SKM-1 (cell line): ENCODE results near the gene CR2.
"Not testable (repeated sequence)": the region's sequence is repeated elsewhere in the genome, so short reads cannot be mapped to it uniquely, and the experiment has no call there.

Experiments used
- DNase-seq: peaks from one replicate; lab custom pipeline; 2025; ENCODE audit not compliant: unreplicated experiment; lab: John Stamatoyannopoulos, UW

Gene CR2

DNA sequence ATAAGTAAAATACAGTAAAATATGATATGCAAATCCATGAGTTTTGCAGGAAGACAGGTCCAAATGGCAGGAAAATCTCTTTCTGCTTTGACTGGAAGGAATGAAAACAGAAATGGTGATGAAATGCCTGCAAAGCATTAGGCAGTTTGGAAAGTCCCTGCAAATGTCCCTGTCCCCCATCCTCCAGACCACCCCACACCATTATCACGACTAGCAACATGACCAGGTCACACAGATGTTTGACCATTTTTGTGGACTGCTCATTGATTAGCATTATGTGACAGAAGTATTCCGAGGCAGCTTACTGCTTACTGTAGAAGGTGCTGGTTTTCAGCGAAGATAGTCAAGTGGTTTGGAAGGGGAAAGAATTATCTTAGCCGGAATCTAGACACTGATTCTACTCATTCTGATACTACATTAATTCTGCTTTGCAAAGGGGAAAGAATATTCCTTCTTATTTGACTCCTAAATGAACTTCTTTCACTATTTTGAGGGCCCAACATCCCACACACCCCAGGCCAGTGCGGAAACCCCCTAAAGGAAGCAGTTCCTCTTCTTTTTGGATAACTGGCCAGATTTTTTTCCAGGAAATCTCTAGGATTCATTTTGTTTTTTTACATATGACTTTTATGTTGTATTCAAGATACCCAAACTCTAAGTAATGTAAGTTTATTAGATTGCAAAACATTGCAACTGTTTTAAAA lies 9.5 kb upstream of the CR2 start:
- DNase-seq, result no peak

GRCh38 chr1:207453710-207454045 lies 450 bp upstream of the CR2 start:
- DNase-seq, result no peak

GRCh38 chr1:207455183-207455754 lies 1.1 kb downstream of the CR2 start:
- no peak for DNase-seq

- no peak for DNase-seq
Observed at GRCh38 chr1:207458414-207458813, 4.3 kb downstream of the CR2 start.

DNA sequence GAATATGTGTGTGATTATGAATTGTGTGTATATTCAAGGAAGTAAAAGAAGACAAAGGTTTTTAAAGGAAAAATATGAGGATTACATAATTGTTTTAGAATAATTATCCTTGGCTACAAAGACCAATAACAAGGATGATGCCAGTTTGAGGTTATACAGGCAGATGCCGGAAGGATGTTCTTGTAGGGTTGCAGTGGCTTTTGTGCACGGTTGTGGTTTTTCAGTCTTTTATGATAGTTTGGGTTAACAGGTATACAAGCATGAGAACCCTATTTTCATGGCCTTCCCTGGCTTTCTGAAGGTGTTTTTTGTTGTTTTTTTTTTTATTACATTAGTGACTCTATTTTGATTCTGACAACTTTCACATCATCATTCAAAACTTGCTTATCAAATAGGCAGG lies 4.9 kb downstream of the CR2 start:
- DNase-seq, result no peak

- DNase-seq, result no peak
Observed at GRCh38 chr1:207461649-207462048, 7.5 kb downstream of the CR2 start.

DNA sequence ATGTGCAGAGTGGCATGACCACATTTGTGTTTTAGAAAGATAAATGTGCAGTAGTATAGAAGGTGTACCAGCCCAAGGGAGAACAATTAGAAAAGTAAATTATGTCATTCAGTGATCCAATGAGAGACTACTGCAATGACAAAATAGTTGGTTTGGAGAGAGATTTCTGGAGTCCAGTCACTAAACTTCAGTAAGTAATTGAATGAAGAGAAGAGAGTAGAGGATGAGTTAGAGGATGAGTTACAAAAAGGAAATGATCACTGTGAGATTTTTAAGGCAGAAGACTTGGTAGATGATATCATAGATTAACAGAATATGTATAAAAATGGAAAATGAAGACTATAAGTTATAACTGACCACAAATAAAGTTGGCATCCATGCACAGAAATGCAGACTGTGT lies 8.4 kb downstream of the CR2 start:
- DNase-seq, result no peak

DNA sequence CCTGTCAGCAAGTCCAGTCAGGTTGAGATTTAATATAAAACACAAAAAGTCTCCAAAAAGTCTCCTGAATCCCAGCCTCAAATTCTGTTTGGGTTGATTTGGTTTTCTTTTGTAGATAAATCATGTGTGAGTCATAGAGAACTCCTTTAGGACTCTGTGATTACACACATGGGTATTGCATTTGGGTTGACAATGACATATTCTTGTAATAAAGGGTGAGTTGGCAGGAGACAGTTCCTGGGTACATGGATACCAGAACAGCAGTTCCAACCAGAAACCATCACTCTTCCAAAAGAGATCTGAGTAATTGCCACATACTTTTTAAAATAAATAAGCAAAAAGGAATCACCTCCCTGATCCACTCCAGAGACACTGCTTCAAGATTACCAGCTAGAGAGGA lies 8.9 kb downstream of the CR2 start:
- DNase-seq, result no peak

DNA sequence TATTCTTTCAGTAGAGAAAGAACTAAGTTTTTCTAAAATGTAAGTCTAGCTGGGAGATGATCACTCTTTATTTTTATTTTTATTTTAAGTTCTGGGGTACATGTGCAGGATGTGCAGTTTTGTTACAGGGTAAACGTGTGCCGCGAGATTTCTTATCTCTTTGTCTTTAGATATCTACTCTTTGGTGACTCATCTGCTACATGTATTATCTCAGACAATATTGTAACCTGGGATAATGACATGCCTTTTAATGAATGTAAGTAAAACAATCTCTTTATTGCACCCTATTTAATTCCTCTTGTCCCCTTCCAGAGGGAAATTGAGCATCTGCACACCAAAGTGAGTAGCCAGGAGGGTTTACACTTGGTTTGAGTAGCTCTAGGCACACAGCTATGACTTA lies 9.4 kb downstream of the CR2 start:
- DNase-seq, result no peak

DNA sequence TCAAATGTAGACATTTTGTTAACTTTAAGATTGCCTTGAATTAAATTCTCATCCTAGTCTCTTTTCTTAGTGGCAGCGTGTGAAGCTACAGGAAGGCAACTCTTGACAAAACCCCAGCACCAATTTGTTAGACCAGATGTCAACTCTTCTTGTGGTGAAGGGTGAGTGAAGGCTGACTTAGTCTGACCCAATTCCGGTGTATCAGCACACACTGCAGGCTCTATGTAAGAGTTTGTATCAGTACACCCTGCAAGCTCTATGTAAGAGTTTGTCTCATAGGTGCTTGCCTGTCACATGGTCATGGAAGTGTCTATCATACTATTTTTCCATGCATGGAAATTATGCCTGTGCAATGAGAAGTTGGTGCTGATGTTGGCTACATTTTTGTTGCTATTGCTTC lies 16.8 kb downstream of the CR2 start:
- DNase-seq, result no peak

DNA sequence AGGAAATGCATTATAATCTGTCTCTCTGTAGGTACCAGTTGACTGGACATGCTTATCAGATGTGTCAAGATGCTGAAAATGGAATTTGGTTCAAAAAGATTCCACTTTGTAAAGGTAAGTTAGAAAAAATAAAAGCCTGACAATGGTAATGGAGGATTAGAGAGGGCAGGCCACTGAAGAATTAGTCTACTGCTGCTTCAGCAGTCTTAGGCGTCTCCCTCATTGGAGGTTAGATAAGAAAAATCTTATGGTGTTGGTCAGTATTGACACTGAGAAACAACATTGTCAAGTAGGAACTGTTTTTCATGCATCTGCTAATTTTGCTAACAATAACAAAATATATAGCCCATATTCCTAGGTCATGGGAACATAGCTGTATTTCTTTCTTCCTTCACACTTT lies 20.1 kb downstream of the CR2 start:
- no peak for DNase-seq

DNA sequence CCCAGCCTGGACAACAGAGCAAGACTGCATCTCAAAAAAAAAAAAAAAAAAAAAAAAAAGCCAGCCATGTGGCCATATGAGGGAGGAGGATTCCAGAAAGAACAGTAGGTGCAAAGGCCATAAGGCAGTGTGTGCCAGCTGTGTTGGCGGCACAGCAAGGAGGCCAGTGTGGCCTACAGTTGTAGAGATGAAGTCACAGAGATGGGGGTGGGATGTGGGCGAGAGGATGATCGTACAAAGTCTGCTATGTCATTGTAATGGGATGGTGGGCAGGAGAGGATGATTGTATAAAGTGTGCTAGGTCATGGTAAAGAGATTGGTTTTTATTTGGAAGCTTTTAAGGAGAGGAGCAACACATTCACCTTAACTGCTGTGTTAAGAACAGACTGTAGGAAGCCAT lies 32.1 kb downstream of the CR2 start:
- DNase-seq, result no peak

- no peak for DNase-seq
Observed at GRCh38 chr1:207487636-207488035, 33.5 kb downstream of the CR2 start.

GRCh38 chr1:207493212-207493611 lies 39.1 kb downstream of the CR2 start:
- no peak for DNase-seq

- no peak for DNase-seq
Observed at GRCh38 chr1:207494171-207494570, 40.0 kb downstream of the CR2 start.

DNA sequence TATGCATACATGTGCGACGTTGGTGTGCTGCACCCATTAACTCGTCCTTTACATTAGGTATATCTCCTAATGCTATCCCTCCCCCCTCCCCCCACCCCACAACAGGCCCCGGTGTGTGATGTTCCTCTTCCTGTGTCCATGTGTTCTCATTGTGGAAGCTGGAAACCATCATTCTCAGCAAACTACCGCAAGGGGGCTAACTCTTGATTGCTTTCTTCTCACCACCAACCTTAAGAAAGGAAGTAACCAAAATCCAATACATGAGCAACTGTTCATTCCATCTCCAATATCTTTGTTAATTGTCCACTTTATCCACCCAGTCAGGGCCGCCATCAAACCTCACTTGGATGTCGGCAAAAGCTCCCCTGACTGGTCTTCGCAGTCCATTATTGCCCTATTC lies 41.2 kb downstream of the CR2 start:
- DNase-seq, result not testable (repeated sequence)

DNA sequence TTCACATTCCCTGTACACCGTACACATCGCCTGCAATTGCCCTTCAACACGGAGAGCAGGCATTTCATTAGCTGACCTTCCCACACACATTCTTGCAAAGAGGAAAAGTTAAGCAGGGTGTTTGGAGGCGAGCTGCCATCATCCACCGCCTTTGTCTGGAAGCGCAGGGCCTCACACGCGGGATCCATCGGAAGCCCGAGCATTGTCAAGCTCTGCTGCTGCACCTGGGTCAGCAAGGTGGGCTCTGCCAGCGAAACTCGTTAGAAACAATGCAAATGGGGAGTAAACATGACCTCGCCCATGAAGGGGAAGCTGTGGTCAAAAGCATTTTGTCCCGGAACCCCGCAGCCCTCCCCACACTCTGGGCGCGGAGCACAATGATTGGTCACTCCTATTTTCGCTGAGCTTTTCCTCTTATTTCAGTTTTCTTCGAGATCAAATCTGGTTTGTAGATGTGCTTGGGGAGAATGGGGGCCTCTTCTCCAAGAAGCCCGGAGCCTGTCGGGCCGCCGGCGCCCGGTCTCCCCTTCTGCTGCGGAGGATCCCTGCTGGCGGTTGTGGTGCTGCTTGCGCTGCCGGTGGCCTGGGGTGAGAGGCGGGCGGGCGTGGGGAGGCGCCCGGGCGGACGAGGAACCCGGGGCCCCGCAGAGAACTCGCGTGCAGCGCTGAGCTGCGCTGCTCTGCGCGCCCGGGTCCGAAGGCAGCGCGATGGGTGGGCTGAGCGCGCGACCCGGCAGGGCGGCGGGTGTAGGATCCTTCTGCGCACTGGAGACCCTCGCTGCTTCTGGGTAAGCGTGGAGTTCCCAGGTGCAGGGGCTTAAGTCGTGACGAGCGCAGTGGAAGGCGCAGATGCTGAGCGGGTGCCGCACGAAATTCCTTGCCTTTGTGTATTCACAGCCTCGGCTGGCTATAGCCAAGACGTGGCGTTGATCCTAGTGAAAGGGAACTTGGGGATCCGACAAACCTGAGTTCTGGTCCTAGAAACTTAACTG lies 42.0 kb downstream of the CR2 start, which contains the start of gene CR1:
TSS of gene CR1 (plus strand) at position 357 of the 992 bp plus-strand sequence. CDS start at position 468, 111 bp downstream.
- DNase-seq, result peak; percentile 77

DNA sequence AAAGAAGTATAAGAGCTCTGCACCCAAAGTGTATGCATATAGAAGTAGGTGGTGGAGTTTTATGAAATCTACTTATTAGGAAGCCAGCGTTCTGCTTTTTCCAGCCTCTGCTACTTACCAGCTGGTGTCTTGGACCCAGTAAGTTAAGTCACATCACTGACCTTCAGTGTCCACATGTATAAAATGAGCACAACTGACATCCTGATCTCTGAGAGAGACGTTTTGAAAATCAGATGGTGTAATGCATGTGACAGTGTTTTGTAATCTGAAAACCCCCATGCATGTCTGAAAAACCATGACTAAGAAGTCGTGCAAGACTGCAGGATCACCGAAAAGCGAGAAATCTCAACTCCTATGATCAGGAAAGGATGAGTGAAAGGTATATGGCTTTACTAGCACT lies 43.8 kb downstream of the CR2 start:
- no peak for DNase-seq

GRCh38 chr1:207499573-207499972 lies 45.4 kb downstream of the CR2 start:
- DNase-seq, result peak; percentile 76

DNA sequence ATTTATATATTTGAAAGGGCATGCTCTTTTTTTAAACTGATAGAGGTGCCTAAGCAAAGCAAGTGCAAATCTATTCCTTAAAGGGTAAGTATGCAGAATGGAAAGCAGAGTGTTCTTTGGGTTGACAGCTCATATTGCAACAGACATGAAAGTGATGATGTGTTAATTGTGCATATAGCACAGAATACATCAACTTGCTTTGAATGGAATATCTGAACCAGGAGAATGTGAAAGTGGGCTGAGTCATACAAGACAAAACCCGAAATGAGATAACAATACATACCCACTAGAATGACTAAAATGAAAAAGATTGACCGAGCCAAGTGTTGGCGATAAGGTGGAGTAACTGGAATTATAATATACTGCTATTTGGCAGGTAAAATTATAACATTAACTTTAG lies 46.2 kb downstream of the CR2 start:
- no peak for DNase-seq

DNA sequence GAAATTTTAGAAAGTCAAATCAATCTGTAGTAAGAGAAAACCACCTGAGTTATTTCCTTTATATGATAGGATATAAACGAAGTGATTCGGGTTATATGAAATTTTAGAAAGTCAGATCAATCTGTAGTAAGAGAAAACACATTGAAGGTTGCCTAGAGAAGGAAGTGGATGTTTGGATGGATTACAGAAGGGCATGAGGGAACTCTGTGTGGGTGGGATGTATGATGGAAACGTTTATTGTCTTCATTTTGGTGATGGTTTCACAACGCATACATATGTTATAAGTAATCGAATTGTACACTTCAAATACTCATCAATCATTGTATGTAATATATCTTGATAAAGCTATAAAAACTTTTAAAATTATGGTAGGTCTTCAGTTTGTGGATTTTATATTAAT lies 46.9 kb downstream of the CR2 start:
- no peak for DNase-seq

- no peak for DNase-seq
Observed at GRCh38 chr1:207502726-207503125, 48.6 kb downstream of the CR2 start.
